Natural killer cell (primary cell): ENCODE data around the gene SDHB. TPM values are rescaled to one million over a fixed set of nuclear protein-coding genes. Genes with fewer than 3 reads are reported as not detected.
A peak's percentile ranks its signal among the peaks of the same experiment; 100 is the strongest.

Source experiments
- ATAC-seq, 3 donors: fragments of 150-1000 bp in 2 of 3; fragments of 200-7000 bp in 1 of 3; cut with Tn5 transposase; 1 replicate in 1 of 3; 2 replicates in 2 of 3; pipeline ENCODE4 v1.10.0; 2021; ENCODE audit warnings: mild to moderate bottlenecking in 2 of 3, moderate library complexity in 2 of 3
- DNase-seq, 2 donors: peaks; one replicate each; pipeline versions ENCODE4 v3.0.0 to v3.0.0-alpha.2; 2013 to 2021; ENCODE audit warnings: mixed read lengths in 1 of 2
- H3K27ac ChIP-seq: one replicate; pipeline ENCODE4 v1.5.1; 2013; ENCODE audit warnings: mild to moderate bottlenecking, low read length
- H3K27me3 ChIP-seq: one replicate; pipeline ENCODE4 v1.6.1; 2013; ENCODE audit warnings: low read length; ENCODE audit not compliant: control insufficient read depth, insufficient read depth
- H3K36me3 ChIP-seq: one replicate; pipeline ENCODE4 v1.6.1; 2013; ENCODE audit warnings: low read length; ENCODE audit not compliant: control insufficient read depth, insufficient read depth
- H3K4me1 ChIP-seq: one replicate; pipeline ENCODE4 v1.6.1; 2013; ENCODE audit warnings: low read length; ENCODE audit not compliant: control insufficient read depth, insufficient read depth
- H3K4me3 ChIP-seq: one replicate; pipeline ENCODE4 v1.5.1; 2013; ENCODE audit warnings: low read length
- H3K9me3 ChIP-seq: one replicate; pipeline ENCODE4 v1.6.1; 2013; ENCODE audit warnings: low read length; ENCODE audit not compliant: control insufficient read depth, insufficient read depth
- H3K27ac Mint-ChIP-seq, 2 donors: one replicate each; pipeline ENCODE4 v1.8.0; 2022; ENCODE audit warnings: mild to moderate bottlenecking in 2 of 2, mixed read lengths in 2 of 2, moderate library complexity in 1 of 2
- H3K27me3 Mint-ChIP-seq, 2 donors: one replicate each; pipeline ENCODE4 v1.8.0; 2022; ENCODE audit warnings: low read depth in 2 of 2, mixed read lengths in 2 of 2
- H3K36me3 Mint-ChIP-seq: one replicate; pipeline ENCODE4 v1.8.0; 2022; ENCODE audit warnings: mixed read lengths
- H3K4me1 Mint-ChIP-seq, 2 donors: one replicate each; pipeline ENCODE4 v1.8.0; 2022; ENCODE audit warnings: mixed read lengths in 2 of 2
- H3K4me3 Mint-ChIP-seq: one replicate; pipeline ENCODE4 v1.8.0; 2022; ENCODE audit warnings: mild to moderate bottlenecking, moderate library complexity, mixed read lengths
- H3K9me3 Mint-ChIP-seq, 2 donors: one replicate each; pipeline ENCODE4 v1.8.0; 2022; ENCODE audit warnings: mixed read lengths in 2 of 2
- CTCF ChIP-seq: fragments of 200-600 bp; IDR thresholded peaks from one replicate; pipeline ENCODE4 v1.8.0; 2022; ENCODE audit warnings: antibody characterized with exemption
- whole genome bisulfite sequencing: methylation state at CpG from one replicate; pipeline ENCODE4 v1.1.7; 2013; ENCODE audit warnings: missing lambda C conversion rate; ENCODE audit not compliant: insufficient coverage; 5-methylcytosine and 5-hydroxymethylcytosine counted together
- intact Hi-C: fragments of 100-400 bp; cut with micrococcal nuclease; formaldehyde crosslinking; loops from one replicate; pipeline ENCODE4 v1.14.2; 2022
- total RNA-seq, 4 donors: library from RNA; stranded (reverse); fragments of 120-200 nt in 1 of 4; gene quantifications; one replicate each; pipeline versions ENCODE4 v1.2.3 to v1.2.4, GENCODE V29; 2013 to 2022

Gene SDHB
- total RNA-seq, 3 donors from 2014 or later (not counting 1 experiment from before 2014, with no cell fraction given): 56.8 to 62.6 (median 59.5) TPM

- WGBS: 10% methylated on average over 12 of the region's 12 CpGs
- H3K36me3 ChIP-seq: peaks cover 14% of the 10 kb centered on the region
Observed at GRCh38 chr1:17053086-17053684, 647 bp downstream of the SDHB start.

GRCh38 chr1:17052641-17053040 is 1.2 kb downstream of the SDHB start:
- no peak for TF ChIP-seq CTCF
- ATAC-seq: no peak
- Histone ChIP-seq H3K27ac (peak overlapping the region; percentile 76), H3K4me1 (peaks cover 12% of the 10 kb centered on the region), H3K9me3 (no peaks in the 10 kb centered on the region), H3K4me3 (no peak overlapping the region), H3K27me3 (no peaks in the 10 kb centered on the region), H3K36me3 (peaks cover 14% of the 10 kb centered on the region)
- no peaks in the 10 kb centered on the region for H3K36me3 Mint-ChIP-seq
- intact Hi-C loops: loop anchor here (5.0 kb wide), 1 partner anchor 145 kb away; no protein-coding TSS in a partner anchor
- no peaks in the 10 kb centered on the region for H3K9me3 Mint-ChIP-seq
- peaks cover 7 to 22% of the 10 kb centered on the region in 2 donors for H3K4me1 Mint-ChIP-seq
- H3K27me3 Mint-ChIP-seq: no peaks in the 10 kb centered on the region
- H3K27ac Mint-ChIP-seq: peak overlapping the region; percentile 97 to 98
- peak overlapping the region; percentile 99 for H3K4me3 Mint-ChIP-seq
- DNase-seq: no peak

More at GRCh38 chr1:17053086-17053684, 647 bp downstream of the SDHB start:
- ATAC-seq: no peak
- Mint-ChIP-seq H3K27ac (peak overlapping the region; percentile 97 to 98), H3K36me3 (no peaks in the 10 kb centered on the region), H3K4me1 (peaks cover 7 to 22% of the 10 kb centered on the region in 2 donors), H3K4me3 (peak overlapping the region; percentile 99), H3K27me3 (peaks cover 2 to 3% of the 10 kb centered on the region in 2 donors), H3K9me3 (no peaks in the 10 kb centered on the region)
- Histone ChIP-seq H3K4me1 (peaks cover 12% of the 10 kb centered on the region), H3K4me3 (peak overlapping the region; percentile 68), H3K9me3 (no peaks in the 10 kb centered on the region), H3K27ac (peak overlapping the region; percentile 76), H3K27me3 (no peaks in the 10 kb centered on the region)
- intact Hi-C loops: loop anchor here (5.0 kb wide), 1 partner anchor 146 kb away; no protein-coding TSS in a partner anchor
- TF ChIP-seq CTCF: no peak
- no peak for DNase-seq

GRCh38 chr1:17052038-17052437 is 1.8 kb downstream of the SDHB start:
- whole genome bisulfite sequencing: 100% methylated on average over 1 of the region's 1 CpG
- Histone ChIP-seq H3K4me1 (peaks cover 12% of the 10 kb centered on the region), H3K9me3 (no peaks in the 10 kb centered on the region), H3K27ac (no peak overlapping the region), H3K4me3 (no peak overlapping the region), H3K36me3 (peaks cover 14% of the 10 kb centered on the region), H3K27me3 (no peaks in the 10 kb centered on the region)
- Mint-ChIP-seq H3K27me3 (no peaks in the 10 kb centered on the region), H3K27ac (peak overlapping the region; percentile 97 to 98), H3K4me3 (no peak overlapping the region), H3K36me3 (no peaks in the 10 kb centered on the region), H3K9me3 (no peaks in the 10 kb centered on the region), H3K4me1 (peaks cover 7 to 22% of the 10 kb centered on the region in 2 donors)
- no peak for ATAC-seq
- intact Hi-C loops: loop anchor here (5.0 kb wide), 1 partner anchor 145 kb away; no protein-coding TSS in a partner anchor
- TF ChIP-seq CTCF: no peak
- DNase-seq: no peak

GRCh38 chr1:17047924-17048323 is 5.9 kb downstream of the SDHB start:
- H3K9me3 ChIP-seq: no peaks in the 10 kb centered on the region
- ATAC-seq: no peak
- Mint-ChIP-seq H3K4me1 (peaks cover 5 to 24% of the 10 kb centered on the region in 2 donors), H3K4me3 (no peak overlapping the region), H3K9me3 (no peaks in the 10 kb centered on the region), H3K27ac (no peak overlapping the region), H3K27me3 (no peaks in the 10 kb centered on the region), H3K36me3 (no peaks in the 10 kb centered on the region)
- H3K27me3 ChIP-seq: no peaks in the 10 kb centered on the region
- no peak for TF ChIP-seq CTCF
- WGBS: 90% methylated on average over 4 of the region's 5 CpGs
- no peak overlapping the region for H3K27ac ChIP-seq
- intact Hi-C loops: no loop called here
- peaks cover 2% of the 10 kb centered on the region for H3K4me1 ChIP-seq
- no peak overlapping the region for H3K4me3 ChIP-seq
- no peak for DNase-seq
- H3K36me3 ChIP-seq: peaks cover 32% of the 10 kb centered on the region
